H1 (cell line): ENCODE results near the gene HSPA1L. TPM values are rescaled to one million over a fixed set of nuclear protein-coding genes. Genes with fewer than 3 reads are reported as not detected.

ENCODE experiments used
- ATF2 ChIP-seq: IDR thresholded peaks from 2 replicates; pipeline ENCODE4 v1.6.1; 2012; ENCODE audit warnings: low read length, inconsistent platforms
- JUN ChIP-seq: IDR thresholded peaks from 2 replicates; pipeline ENCODE4 v1.6.1; 2011; ENCODE audit warnings: low read depth, mild to moderate bottlenecking, improper control_type of control experiment, low read length
- JUND ChIP-seq: IDR thresholded peaks from 2 replicates; pipeline ENCODE4 v1.6.1; 2011; ENCODE audit warnings: mild to moderate bottlenecking, improper control_type of control experiment, low read length
- MAFK ChIP-seq: IDR thresholded peaks from 2 replicates; pipeline ENCODE4 v1.6.1; 2012; ENCODE audit warnings: low read depth, mild to moderate bottlenecking, improper control_type of control experiment, low read length
- NANOG ChIP-seq: IDR thresholded peaks from 2 replicates; pipeline ENCODE4 v1.6.1; 2011; ENCODE audit warnings: low read length, low read depth, mild to moderate bottlenecking, inconsistent platforms; ENCODE audit not compliant: insufficient read depth, poor library complexity, severe bottlenecking
- RAD21 ChIP-seq, 2 experiments: IDR thresholded peaks in 1 of 2; conservative IDR thresholded peaks in 1 of 2; 2 replicates each; pipeline ENCODE4 v1.6.1; 2011; ENCODE audit warnings: low read depth in 2 of 2, low read length in 2 of 2, improper control_type of control experiment in 1 of 2, inconsistent platforms in 1 of 2, mild to moderate bottlenecking in 1 of 2, moderate library complexity in 1 of 2
- RBBP5 ChIP-seq: IDR thresholded peaks from 2 replicates; pipeline ENCODE4 v1.7.1; 2012; ENCODE audit warnings: low read depth, mild to moderate bottlenecking, inconsistent platforms, low read length, moderate library complexity, borderline replicate concordance
- RFX5 ChIP-seq: IDR thresholded peaks from 2 replicates; pipeline ENCODE4 v1.6.1; 2011; ENCODE audit warnings: low read depth, low read length, improper control_type of control experiment, borderline replicate concordance
- TBP ChIP-seq: IDR thresholded peaks from 2 replicates; pipeline ENCODE4 v1.6.1; 2011; ENCODE audit warnings: low read depth, low read length, improper control_type of control experiment
- polyA plus RNA-seq, 7 experiments: library from polyadenylated mRNA; depleted of rRNA in 3 of 7; stranded (reverse) in 5 of 7; unstranded in 2 of 7; fragments of >200 nt in 5 of 7; fragments of 200-250 nt in 2 of 7; gene quantifications; 1 replicate in 5 of 7; 2 replicates in 1 of 7; 4 replicates in 1 of 7; pipeline versions ENCODE4 v1.2.1 to v1.2.3, GENCODE V29; 2011 to 2013; ENCODE audit warnings: missing spikeins in 2 of 7, mixed read lengths in 2 of 7
- total RNA-seq: library from RNA; stranded (reverse); fragmentation: NEBNext Ultra II Directional; extraction: Animal tissue kit (Norgen Biotek cat#: 25700); gene quantifications from 2 replicates; pipeline ENCODE4 v1.2.1, GENCODE V29; 2021
- TF ChIP-seq, protein P1 (sequence below): fragments of 300-600 bp; sonication (generic); IDR thresholded peaks from 2 replicates; pipeline ENCODE4 v1.7.1; 2012; ENCODE audit warnings: low read length, moderate library complexity, mild to moderate bottlenecking, inconsistent platforms; ENCODE audit not compliant: insufficient replicate concordance

Gene HSPA1L
- total and polyA plus RNA-seq, 2 of the 8 experiments (the other 6 are each of a cell fraction or from before 2014, with no cell fraction given): 1.00 to 1.9 TPM

GRCh38 chr6:31775184-31775583 lies 39.9 kb downstream of the HSPA1L start (continued):
- TF ChIP-seq, protein P1, sequence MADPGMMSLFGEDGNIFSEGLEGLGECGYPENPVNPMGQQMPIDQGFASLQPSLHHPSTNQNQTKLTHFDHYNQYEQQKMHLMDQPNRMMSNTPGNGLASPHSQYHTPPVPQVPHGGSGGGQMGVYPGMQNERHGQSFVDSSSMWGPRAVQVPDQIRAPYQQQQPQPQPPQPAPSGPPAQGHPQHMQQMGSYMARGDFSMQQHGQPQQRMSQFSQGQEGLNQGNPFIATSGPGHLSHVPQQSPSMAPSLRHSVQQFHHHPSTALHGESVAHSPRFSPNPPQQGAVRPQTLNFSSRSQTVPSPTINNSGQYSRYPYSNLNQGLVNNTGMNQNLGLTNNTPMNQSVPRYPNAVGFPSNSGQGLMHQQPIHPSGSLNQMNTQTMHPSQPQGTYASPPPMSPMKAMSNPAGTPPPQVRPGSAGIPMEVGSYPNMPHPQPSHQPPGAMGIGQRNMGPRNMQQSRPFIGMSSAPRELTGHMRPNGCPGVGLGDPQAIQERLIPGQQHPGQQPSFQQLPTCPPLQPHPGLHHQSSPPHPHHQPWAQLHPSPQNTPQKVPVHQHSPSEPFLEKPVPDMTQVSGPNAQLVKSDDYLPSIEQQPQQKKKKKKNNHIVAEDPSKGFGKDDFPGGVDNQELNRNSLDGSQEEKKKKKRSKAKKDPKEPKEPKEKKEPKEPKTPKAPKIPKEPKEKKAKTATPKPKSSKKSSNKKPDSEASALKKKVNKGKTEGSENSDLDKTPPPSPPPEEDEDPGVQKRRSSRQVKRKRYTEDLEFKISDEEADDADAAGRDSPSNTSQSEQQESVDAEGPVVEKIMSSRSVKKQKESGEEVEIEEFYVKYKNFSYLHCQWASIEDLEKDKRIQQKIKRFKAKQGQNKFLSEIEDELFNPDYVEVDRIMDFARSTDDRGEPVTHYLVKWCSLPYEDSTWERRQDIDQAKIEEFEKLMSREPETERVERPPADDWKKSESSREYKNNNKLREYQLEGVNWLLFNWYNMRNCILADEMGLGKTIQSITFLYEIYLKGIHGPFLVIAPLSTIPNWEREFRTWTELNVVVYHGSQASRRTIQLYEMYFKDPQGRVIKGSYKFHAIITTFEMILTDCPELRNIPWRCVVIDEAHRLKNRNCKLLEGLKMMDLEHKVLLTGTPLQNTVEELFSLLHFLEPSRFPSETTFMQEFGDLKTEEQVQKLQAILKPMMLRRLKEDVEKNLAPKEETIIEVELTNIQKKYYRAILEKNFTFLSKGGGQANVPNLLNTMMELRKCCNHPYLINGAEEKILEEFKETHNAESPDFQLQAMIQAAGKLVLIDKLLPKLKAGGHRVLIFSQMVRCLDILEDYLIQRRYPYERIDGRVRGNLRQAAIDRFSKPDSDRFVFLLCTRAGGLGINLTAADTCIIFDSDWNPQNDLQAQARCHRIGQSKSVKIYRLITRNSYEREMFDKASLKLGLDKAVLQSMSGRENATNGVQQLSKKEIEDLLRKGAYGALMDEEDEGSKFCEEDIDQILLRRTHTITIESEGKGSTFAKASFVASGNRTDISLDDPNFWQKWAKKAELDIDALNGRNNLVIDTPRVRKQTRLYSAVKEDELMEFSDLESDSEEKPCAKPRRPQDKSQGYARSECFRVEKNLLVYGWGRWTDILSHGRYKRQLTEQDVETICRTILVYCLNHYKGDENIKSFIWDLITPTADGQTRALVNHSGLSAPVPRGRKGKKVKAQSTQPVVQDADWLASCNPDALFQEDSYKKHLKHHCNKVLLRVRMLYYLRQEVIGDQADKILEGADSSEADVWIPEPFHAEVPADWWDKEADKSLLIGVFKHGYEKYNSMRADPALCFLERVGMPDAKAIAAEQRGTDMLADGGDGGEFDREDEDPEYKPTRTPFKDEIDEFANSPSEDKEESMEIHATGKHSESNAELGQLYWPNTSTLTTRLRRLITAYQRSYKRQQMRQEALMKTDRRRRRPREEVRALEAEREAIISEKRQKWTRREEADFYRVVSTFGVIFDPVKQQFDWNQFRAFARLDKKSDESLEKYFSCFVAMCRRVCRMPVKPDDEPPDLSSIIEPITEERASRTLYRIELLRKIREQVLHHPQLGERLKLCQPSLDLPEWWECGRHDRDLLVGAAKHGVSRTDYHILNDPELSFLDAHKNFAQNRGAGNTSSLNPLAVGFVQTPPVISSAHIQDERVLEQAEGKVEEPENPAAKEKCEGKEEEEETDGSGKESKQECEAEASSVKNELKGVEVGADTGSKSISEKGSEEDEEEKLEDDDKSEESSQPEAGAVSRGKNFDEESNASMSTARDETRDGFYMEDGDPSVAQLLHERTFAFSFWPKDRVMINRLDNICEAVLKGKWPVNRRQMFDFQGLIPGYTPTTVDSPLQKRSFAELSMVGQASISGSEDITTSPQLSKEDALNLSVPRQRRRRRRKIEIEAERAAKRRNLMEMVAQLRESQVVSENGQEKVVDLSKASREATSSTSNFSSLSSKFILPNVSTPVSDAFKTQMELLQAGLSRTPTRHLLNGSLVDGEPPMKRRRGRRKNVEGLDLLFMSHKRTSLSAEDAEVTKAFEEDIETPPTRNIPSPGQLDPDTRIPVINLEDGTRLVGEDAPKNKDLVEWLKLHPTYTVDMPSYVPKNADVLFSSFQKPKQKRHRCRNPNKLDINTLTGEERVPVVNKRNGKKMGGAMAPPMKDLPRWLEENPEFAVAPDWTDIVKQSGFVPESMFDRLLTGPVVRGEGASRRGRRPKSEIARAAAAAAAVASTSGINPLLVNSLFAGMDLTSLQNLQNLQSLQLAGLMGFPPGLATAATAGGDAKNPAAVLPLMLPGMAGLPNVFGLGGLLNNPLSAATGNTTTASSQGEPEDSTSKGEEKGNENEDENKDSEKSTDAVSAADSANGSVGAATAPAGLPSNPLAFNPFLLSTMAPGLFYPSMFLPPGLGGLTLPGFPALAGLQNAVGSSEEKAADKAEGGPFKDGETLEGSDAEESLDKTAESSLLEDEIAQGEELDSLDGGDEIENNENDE: no peak
- TF ChIP-seq JUN: no peak
- no peak for TF ChIP-seq RAD21 (IDR thresholded peaks at IDR 0.05 in 1 of 2, conservative IDR thresholded peaks at IDR 0.05 in 1 of 2; ENCODE audit: low read depth in 2 of 2, low read length in 2 of 2)
- TF ChIP-seq TBP: no peak
- no peak for TF ChIP-seq NANOG
- no peak for TF ChIP-seq RBBP5
- TF ChIP-seq ATF2: no peak
- TF ChIP-seq RFX5: no peak
- TF ChIP-seq JUND: no peak
- TF ChIP-seq MAFK: no peak
